ENCODE results near the gene LTBP4.
A peak's percentile ranks its signal among the peaks of the same experiment; 100 is the strongest.
"Not testable (repeated sequence)": the region's sequence is repeated elsewhere in the genome, so short reads cannot be mapped to it uniquely, and the experiment has no call there.

The LTBP4 gene

DNA sequence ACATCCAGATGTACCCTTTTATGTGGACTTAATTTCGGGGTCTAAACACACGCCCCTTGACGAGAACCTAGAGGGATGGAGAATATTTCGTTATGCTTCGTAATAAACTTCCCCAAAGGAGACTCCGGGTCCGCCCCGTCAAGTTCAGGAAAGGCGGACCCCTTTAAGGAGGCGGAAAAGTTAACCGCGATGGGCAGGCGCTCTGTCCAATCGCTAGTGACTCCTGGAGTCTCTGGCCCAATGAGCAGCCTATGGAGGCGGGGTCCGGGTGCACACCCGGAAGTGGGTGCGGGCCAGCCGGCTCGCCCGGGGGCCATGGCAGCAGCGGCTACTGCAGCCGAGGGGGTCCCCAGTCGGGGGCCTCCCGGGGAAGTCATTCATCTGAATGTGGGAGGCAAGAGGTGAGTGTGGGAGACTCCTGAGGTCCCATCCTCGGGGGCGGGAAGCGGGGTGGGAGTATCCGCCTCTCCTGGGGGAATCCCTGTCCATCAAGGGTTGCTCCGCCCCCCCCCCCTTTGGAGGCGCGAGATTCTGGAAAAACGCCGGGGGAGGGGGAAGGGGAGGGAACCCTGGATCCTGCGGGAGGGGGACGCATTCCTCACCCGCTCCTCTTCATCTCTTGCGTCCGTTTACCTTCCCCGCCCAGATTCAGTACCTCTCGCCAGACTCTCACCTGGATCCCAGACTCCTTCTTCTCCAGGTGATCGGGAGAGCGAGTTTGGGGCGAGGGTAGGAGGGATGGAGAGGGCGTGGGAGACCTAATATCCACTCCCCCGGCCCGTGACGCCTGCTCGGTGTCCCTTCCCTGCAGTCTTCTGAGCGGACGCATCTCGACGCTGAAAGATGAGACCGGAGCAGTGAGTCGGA, 24.4 kb upstream of the LTBP4 start, which contains the start of gene SHKBP1:
TSS of gene SHKBP1 (plus strand) at position 289 of the 867 bp plus-strand sequence. CDS start at position 316, 27 bp downstream.
- DNase-seq (ENCODE audit: low read depth, low spot score) = peak; percentile 84

DNA sequence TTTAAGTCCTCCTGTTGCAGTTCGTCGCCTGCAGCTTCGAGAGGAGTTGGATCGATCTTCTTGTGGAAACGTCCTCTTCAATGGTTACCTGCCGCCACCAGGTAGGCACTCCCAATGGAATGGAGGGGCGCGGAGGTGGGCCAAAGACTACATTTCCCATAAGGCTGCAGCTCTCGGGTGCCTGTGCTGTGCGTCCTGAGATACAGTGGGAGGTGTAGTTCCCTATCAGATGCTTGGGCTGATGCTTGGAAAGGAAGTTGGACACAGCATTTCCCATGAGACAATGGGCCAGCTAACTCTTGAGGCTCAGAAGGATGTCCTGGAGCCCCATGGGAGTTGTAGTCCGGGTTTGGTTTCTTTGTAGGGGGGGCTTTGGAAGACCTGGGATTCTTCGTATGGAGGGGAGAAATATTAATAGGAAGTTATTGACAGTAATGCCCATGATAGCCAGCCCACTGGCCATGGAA, 22.7 kb upstream of the LTBP4 start:
- DNase-seq (ENCODE audit: low read depth, low spot score) = no peak

DNA sequence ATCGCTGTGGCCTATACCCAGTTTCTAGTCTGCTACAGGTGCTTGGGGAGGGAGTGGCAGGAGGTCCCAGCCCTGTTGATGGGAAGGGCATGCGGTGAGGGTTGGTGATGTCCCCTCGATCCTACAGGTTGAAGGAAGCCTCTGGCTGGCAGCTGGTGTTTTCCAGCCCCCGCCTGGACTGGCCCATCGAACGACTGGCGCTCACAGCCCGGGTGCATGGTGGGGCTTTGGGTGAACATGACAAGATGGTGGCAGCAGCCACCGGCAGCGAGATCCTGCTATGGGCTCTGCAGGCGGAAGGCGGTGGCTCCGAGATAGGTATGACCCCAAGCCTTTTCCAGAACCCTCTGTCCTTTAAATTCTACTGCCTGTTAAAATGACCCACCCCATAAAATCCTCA, 20.6 kb upstream of the LTBP4 start:
- DNase-seq (ENCODE audit: low read depth, low spot score) = no peak

DNA sequence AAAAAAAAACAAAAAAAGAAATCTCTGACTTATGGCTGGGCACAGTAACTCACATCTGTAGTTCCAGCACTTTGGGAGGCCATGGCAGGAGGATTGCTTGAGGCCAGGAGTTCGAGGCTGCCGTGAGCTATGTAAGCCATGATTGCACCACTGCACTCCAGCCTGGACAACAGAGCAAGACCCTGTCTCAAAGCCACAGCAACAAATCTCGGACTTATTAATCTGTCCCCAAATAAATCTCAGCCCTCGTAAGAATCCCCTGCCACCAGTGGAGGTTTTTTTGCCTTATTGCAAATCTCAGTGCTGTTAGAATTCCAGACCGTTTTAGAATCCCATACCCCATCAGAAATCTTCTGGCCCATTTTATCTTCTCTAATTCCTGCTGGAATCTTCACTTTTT, 19.6 kb upstream of the LTBP4 start:
- no peak for DNase-seq (ENCODE audit: low read depth, low spot score)

DNA sequence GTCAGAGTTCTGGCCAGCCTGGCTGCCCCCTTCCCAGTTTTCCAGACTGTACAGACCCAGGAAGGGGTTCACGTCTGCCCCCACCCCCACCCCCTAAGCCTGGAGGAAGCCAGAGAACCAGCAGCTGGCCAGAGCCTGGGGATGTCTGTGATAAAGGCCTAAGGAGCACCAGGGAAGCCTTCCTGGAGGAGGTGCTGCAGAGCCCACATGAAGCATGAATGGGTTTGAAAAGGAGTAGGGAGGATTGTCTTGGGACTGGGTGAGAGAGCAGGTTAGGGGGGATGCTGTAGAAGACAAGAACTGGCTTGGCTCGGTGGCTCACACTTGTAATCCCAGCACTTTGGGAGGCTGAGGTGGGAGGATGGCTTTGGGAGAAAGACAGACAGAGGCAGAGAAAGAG, 18.7 kb upstream of the LTBP4 start:
- DNase-seq (ENCODE audit: low read depth, low spot score) = no peak

DNA sequence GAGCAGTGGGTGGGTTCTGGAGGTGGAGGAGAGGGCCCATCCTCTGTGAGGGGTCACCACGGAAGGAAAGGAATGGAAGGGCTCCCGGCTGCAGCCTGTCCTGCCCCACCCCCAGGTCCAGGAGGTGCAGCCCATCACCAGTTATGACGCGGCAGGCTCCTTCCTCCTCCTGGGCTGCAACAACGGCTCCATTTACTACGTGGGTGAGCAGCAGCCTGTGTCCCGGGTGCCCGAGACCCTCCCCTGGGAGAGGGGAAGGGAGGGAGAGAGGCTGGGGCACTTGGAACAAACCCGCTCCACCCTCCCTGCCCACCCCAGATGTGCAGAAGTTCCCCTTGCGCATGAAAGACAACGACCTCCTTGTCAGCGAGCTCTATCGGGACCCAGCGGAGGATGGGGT, 17.9 kb upstream of the LTBP4 start:
- DNase-seq (ENCODE audit: low read depth, low spot score) = no peak

DNA sequence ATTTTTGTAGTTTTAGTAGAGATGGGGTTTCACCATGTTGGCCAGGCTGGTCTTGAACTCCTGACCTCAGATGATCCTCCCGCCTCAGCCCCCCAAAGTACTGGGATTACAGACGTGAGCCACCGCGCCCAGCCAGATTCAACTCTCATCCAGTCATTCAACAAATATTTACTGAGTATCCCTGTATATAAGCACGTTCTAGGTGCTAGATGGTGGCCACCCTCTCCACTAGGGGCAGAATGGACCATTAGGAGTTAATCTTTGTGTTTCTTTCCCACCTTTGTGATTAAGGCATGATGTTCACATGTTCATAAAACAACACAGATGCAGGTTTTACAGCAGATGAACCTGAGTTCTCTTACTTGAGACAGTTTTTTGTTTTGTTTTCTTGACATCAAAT, 17.2 kb upstream of the LTBP4 start:
- no peak for DNase-seq (ENCODE audit: low read depth, low spot score)

DNA sequence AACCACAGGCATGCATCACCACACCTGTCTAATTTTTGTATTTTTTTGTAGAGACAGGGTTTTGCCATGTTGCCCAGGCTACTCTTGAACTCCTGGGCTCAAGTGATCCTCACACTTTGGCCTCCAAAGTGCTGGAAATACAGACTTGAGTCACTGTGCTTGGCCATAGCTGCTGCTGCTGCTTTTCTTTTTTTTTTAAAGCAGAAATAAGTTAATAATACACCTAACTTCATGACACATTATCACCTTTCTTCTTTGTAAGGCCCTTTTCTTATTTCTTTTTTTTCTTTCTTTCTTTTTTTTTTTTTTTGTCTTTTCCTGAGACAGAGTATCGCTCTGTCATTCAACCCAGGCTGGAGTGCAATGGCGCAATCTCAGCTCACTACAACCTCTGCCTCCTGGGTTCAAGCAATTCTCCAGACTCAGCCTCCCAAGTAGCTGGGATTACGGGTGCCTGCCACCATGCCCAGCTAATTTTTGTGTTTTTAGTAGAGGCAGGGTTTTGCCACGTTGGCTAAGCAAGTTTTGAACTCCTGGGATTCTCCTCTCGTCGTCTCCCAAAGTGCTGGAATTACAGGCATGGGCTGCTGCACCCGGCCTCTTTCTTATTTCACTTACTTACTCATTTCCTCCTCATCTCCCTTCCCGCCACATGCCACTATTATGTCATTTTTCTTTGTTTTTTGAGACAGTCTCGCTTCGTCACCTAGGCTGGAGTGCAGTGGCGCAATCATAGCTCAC, 15.8 kb upstream of the LTBP4 start:
- DNase-seq (ENCODE audit: low read depth, low spot score) = no peak

DNA sequence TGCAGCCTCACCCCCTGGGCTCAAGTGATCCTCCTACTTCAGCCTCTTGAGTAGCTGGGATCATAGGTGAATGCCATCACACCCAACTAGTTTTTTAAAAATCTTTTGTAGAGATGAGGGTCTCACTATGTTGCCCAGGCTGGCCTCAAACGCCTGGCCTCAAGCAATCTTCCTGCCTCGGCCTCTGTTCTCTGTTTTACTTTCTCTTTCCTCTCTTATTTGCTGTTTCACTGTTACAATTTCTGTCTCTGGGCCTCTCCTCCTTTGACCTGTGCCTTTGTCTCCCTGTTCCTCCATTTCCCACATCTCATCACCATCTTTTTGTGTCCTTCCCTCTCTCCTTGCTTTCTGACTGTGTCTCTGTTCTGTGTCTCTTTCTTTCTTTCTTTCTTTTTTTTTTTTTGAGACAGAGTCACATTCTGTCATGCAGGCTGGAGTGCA, 15.2 kb upstream of the LTBP4 start:
- no peak for DNase-seq (ENCODE audit: low read depth, low spot score)

DNA sequence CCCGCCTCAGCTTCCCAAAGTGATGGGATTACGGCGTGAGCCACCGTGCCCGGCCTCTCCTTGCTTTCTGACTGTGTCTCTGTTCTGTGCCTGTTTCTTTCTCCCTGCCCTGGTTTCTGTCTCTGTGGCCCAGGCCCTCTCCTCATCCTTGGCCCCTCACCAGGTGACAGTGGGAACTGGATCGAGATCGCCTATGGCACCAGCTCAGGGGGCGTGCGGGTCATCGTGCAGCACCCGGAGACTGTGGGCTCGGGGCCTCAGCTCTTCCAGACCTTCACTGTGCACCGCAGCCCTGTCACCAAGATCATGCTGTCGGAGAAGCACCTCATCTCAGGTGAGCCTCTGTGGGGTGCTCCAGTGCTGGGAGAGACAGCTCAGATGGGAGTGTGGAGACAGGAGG, 14.6 kb upstream of the LTBP4 start:
- no peak for DNase-seq (ENCODE audit: low read depth, low spot score)

DNA sequence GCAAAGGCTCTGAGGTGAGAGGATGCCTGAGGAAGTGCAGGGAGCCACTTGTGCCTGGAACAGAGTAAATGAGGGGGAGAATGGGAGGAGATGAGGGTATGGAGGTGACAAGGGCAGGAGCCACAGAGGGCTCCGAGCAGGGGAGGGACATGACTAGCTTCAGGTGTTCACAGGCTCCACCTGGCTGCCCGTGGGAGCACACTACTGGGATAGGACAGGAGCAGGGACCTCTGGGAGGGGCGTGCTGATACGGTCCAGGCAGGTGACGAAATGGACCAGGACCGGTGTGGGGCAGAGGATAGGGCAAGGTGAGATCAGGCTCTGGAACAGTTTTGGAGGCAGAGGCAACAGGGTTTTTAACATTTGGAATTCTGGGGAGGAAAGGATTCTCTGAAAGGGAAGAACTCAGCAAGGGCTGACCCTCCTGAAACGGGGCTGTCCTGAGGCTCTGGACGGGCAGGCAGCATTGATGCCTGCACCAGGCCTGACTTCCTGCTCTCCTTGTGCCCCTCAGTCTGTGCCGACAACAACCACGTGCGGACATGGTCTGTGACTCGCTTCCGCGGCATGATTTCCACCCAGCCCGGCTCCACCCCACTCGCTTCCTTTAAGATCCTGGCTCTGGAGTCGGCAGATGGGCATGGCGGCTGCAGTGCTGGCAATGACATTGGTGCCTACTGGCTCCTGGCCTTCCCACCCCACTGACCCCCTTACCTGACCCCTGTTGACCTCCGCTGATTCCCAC, 12.9 kb upstream of the LTBP4 start:
- no peak for DNase-seq (ENCODE audit: low read depth, low spot score)

DNA sequence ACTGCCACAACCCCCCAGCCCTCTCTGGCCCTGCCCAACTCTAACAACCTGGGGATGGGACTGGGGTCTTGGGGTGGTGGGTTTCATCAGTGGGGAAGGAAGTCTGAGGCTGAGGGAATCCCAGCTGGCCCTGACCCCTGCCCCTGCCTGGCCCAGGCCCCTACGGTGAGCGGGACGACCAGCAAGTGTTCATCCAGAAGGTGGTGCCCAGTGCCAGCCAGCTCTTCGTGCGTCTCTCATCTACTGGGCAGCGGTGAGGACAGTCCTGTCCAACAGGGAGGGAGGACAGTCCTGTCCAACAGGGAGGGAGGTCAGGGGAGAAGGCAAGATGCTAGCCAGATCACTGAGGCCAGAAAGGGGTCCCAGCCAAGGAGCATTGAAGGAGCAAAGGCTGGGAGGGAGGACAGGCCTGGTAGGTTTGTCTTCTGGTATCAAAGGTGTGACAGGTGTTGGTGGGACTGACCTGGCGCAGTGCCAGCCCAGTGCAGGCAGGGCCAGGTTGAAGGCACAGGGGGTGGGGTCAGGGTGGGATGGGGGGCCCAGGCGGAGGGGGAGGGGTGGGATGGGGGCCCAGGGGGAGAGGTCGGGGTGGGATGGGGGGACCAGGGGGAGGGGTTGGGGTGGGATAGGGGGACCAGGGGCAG, 12.1 kb upstream of the LTBP4 start:
- no peak for DNase-seq (ENCODE audit: low read depth, low spot score)

DNA sequence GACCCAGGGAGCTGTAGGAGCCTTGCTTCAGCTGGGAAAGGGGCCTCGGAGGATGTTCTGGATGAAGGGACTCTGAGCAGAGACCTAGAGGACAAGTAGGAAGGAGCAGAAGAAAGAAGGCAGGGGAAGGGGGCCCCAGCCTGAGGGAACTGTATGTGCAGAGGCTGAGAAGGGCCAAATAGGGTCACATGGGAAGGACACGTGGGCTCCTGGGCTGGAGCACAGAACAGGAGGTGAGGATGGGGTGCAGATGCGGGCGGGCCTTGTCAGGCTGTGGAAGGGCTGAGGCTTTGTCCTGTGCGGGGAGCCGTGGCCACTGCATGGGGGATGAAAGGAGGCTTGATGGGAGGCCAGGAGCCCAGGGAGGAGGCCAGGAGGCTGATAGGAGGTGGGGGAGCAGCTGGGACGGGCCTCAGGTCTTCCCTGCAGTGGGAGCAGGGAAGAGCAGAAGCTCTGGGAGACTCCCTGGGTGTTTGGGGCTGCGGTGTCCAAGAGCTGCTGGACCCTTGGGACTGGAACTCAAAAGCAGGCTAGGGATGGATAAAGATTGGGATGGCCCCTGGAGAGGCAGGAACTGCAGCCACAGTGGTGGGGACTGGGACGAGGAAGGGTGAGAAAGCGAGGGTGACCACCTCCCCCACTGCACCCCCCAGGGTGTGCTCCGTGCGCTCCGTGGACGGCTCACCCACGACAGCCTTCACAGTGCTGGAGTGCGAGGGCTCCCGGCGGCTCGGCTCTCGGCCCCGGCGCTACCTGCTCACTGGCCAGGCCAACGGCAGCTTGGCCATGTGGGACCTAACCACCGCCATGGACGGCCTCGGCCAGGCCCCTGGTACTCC, 11.4 kb upstream of the LTBP4 start:
- DNase-seq (ENCODE audit: low read depth, low spot score) = no peak

DNA sequence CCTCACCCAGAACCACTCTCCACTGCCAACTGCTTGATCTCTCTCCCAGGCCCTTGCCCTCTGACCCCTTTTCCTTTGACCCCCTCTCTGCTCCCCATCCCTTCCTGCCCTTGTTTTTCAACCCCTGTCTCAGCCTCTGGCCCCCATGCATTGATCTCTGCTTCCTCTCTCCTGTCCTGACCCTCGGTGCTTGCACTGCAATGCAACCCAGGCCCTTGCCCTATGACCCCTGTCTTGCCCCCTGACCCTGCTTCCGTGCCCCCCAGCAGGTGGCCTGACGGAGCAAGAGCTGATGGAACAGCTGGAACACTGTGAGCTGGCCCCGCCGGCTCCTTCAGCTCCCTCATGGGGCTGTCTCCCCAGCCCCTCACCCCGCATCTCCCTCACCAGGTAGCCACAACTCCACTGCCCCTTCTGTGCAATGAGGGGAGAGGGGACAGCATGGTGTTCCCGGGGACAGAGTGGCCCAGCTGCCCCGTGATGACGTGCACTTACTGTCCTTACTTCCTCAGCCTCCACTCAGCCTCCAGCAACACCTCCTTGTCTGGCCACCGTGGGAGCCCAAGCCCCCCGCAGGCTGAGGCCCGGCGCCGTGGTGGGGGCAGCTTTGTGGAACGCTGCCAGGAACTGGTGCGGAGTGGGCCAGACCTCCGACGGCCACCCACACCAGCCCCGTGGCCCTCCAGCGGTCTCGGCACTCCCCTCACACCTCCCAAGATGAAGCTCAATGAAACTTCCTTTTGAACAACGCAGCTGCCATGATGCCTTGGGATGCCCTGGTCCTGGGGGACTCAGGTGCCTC, 10.5 kb upstream of the LTBP4 start:
- no peak for DNase-seq (ENCODE audit: low read depth, low spot score)

DNA sequence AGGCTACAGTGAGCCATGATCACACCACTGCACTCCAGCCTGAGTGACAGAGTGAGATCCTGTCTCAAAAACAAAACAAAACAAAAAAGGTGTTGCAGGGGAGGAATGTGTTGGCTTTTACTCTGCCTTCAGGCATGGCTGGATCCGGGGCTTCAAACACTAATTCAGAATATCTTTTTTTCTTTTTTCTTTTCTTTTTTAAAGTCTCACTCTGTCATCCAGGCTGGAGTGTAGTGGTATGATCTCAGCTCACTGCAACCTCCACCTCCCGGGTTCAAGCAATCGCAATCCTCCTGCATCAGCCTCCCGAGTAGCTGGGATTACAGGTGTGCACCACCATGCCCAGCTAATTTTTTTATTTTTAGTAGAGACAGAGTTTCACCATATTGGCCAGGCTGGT, 9.4 kb upstream of the LTBP4 start:
- DNase-seq (ENCODE audit: low read depth, low spot score) = not testable (repeated sequence)

DNA sequence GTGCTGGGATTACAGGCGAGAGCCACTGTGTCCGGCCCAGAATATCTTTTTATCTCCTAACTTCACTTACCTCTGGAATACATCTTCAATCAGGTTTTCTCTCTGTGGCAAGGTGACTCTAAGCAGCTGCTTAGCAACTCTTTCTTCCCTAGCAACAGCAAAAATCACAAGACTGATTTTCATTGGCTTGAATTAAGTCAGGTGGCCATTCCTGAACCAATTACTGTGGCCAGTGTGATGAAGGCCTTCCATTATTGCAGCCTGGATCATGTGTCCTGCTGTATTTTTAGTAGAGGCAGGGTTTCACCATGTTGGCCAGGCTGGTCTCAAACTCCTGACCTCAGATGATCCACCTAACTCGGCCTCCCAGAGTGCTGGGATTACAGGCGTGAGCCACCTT, 9.0 kb upstream of the LTBP4 start:
- DNase-seq (ENCODE audit: low read depth, low spot score) = no peak

DNA sequence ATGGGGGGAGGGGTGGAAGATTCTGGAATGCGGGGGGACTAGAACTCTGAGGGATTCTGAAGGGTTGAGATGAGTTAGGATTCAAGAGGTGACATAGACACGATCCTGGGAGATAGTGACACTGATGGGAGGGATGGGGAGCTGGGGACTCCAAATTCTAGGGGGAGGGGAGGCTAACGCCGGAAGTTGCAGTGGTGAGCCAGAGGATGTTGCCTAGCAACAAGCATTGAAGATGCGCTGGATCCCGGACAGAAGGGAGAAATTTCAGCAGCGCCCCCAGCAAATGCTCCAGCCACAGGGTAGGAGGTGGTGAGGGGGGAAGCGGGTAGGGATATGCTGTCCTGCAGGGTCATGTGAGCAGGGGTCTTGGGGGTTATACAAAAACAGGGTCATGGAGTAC, 6.9 kb upstream of the LTBP4 start:
- DNase-seq (ENCODE audit: low read depth, low spot score) = no peak

DNA sequence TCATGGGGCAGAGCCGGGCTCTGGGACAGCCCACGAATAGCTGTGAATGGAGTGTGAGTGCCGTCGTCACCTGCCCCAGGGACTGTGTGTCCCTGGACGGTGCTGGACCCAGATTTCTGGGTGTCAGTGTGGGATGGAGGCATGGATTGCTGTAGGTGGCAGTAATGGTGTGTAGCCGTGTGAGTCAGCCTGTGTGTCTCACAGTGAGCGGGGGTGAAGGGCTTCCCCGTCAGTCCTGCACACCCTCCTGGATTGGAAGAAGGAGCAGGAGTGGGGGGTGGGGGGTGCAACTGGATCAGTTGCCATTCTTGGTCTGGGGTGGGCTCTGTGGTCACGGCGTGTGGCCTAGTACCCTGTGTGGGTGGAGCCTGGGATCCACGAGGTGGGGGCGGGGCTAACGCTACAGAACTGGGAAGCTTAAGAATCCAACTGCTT, 6.5 kb upstream of the LTBP4 start:
- no peak for DNase-seq (ENCODE audit: low read depth, low spot score)

DNA sequence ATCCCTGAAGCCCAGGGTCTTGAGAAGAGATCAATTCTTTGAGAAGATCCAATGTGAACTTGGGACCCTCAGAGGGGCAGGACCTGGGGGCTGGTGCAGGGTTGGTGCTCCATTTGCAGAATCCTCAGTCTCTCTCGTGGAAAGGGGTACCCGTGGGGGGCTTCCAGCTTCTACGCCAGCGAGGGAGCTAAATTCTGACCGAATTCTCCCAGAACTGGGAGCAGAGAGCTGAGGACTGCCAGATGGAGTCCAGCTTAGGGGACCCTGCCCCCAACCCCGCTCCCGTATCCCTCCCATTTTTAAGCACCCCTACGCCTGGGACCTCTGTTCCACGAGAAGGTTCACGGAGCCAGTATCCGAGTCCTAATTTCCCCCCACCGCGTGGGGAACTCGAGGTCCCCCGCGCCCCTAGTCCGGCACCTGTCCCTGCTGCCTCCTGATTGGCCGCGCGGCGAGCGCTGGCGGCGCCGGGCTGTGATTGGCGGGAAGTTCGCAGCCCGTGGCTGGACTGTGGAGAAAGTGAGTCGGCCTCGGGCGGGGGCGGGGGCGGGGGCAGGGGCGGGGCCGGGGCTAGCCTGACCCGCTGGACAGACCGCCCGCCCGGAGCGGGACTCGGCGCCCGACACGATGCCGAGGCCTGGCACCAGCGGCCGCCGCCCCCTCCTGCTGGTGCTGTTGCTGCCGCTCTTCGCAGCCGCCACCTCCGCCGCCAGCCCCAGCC, 4.4 kb upstream of the LTBP4 start:
- no peak for DNase-seq (ENCODE audit: low read depth, low spot score)
